Left cardiac atrium (tissue), 4 donors: Measurements from ENCODE around the gene FTO. TPM values are rescaled to one million over a fixed set of nuclear protein-coding genes. Genes with fewer than 3 reads are reported as not detected.
"Not testable (repeated sequence)": the region's sequence is repeated elsewhere in the genome, so short reads cannot be mapped to it uniquely, and the experiment has no call there.

Source experiments
- ATAC-seq, 2 donors: fragments of 200-7000 bp; cut with Tn5 transposase; one replicate each; pipeline ENCODE4 v1.9.1; 2020; ENCODE audit warnings: mild to moderate bottlenecking in 2 of 2, moderate library complexity in 2 of 2
- DNase-seq: peaks from one replicate; pipeline ENCODE4 v3.0.0-alpha.2; 2020
- intact Hi-C, 2 donors: fragments of 100-400 bp; cut with DNase I; formaldehyde crosslinking; loops; one replicate each; pipeline versions ENCODE4 v1.14.1 to v1.15.1; 2022 to 2023
- total RNA-seq, 2 donors: library from RNA; stranded (reverse); fragmentation: NEBNext Ultra II Directional; extraction: Animal tissue kit (Norgen Biotek cat#: 25700); gene quantifications; one replicate each; pipeline ENCODE4 v1.2.1, GENCODE V29; 2021
- donor health status: DM: no; HTN: yes; CAD: no.
- donor health status: DM: no; HTN: yes; CAD: no; lungs with severe emphysema.
- donor health status: DM: yes; HTN: yes; CAD: no.
- donor health status: Dilated cardiomyopathy.

FTO gene
- total RNA-seq, 2 donors from 2014 or later = 61.1 to 71.2 TPM

GRCh38 chr16:53844804-53845203, 140.8 kb downstream of the FTO start:
- intact Hi-C loops = no loop called here
- ATAC-seq (no peak), DNase-seq (no peak)

GRCh38 chr16:53846549-53846948, 142.6 kb downstream of the FTO start:
- DNase-seq, intact Hi-C loops, ATAC-seq: not testable (repeated sequence)

GRCh38 chr16:53846971-53847370, 143.0 kb downstream of the FTO start:
- ATAC-seq (no peak), DNase-seq (no peak)
- intact Hi-C loops = no loop called here

- ATAC-seq (no peak), DNase-seq (no peak)
- intact Hi-C loops = no loop called here
Observed at GRCh38 chr16:53848277-53848942, 144.5 kb downstream of the FTO start.

GRCh38 chr16:53848950-53849349, 145.0 kb downstream of the FTO start:
- ATAC-seq = no peak
- intact Hi-C loops = no loop called here
- DNase-seq = no peak

GRCh38 chr16:53849585-53849984, 145.6 kb downstream of the FTO start:
- ATAC-seq = no peak

GRCh38 chr16:53849994-53850393, 146.0 kb downstream of the FTO start:
- DNase-seq (no peak), ATAC-seq (no peak)
- intact Hi-C loops = no loop called here

More at GRCh38 chr16:53849585-53849984, 145.6 kb downstream of the FTO start:
- no peak for DNase-seq
- intact Hi-C loops = no loop called here

- DNase-seq (no peak), ATAC-seq (no peak)
- intact Hi-C loops = no loop called here
Observed at GRCh38 chr16:53852678-53853077, 148.7 kb downstream of the FTO start.

- DNase-seq = no peak
- intact Hi-C loops = no loop called here
- ATAC-seq = no peak
Observed at GRCh38 chr16:53855056-53855455, 151.1 kb downstream of the FTO start.

- intact Hi-C loops = no loop called here
- no peak for DNase-seq
- no peak for ATAC-seq
Observed at GRCh38 chr16:53855511-53855910, 151.6 kb downstream of the FTO start.

GRCh38 chr16:53859995-53860540, 156.1 kb downstream of the FTO start:
- intact Hi-C loops = no loop called here
- no peak for DNase-seq
- ATAC-seq = no peak

GRCh38 chr16:53863861-53864260, 159.9 kb downstream of the FTO start:
- ATAC-seq (no peak), DNase-seq (no peak)
- intact Hi-C loops = no loop called here

- no peak for DNase-seq
- intact Hi-C loops = no loop called here
- peak in 1 of 2 donors; percentile 32 for ATAC-seq
Observed at GRCh38 chr16:53864819-53865493, 161.0 kb downstream of the FTO start.

GRCh38 chr16:53865494-53865863, 161.5 kb downstream of the FTO start:
- DNase-seq = no peak
- intact Hi-C loops = no loop called here
- ATAC-seq = peak in 1 of 2 donors; percentile 76

GRCh38 chr16:53866520-53866919, 162.6 kb downstream of the FTO start:
- no peak for DNase-seq
- intact Hi-C loops = no loop called here
- no peak for ATAC-seq

- no peak for ATAC-seq
- DNase-seq = no peak
- intact Hi-C loops = no loop called here
Observed at GRCh38 chr16:53870831-53871230, 166.9 kb downstream of the FTO start.

- no peak for ATAC-seq
- no peak for DNase-seq
- intact Hi-C loops = no loop called here
Observed at GRCh38 chr16:53872248-53873221, 168.6 kb downstream of the FTO start.

GRCh38 chr16:53876811-53877210, 172.9 kb downstream of the FTO start:
- DNase-seq (no peak), ATAC-seq (no peak)
- intact Hi-C loops = no loop called here

- ATAC-seq = no peak
Observed at GRCh38 chr16:53878216-53878615, 174.3 kb downstream of the FTO start.

GRCh38 chr16:53881371-53881770, 177.4 kb downstream of the FTO start:
- DNase-seq (no peak), ATAC-seq (no peak)
- intact Hi-C loops = no loop called here

More at GRCh38 chr16:53878216-53878615, 174.3 kb downstream of the FTO start:
- intact Hi-C loops = no loop called here
- DNase-seq = no peak
